GM21786 (cell line): ENCODE data around the gene FGF5.
"Not testable (repeated sequence)": the region's sequence is repeated elsewhere in the genome, so short reads cannot be mapped to it uniquely, and the experiment has no call there.

Experiments used
- ATAC-seq: cut with Tn5 transposase; IDR thresholded peaks from one replicate; pipeline ENCODE4 v1.9.1; 2021; ENCODE audit not compliant: unreplicated experiment

FGF5 gene, protein sequence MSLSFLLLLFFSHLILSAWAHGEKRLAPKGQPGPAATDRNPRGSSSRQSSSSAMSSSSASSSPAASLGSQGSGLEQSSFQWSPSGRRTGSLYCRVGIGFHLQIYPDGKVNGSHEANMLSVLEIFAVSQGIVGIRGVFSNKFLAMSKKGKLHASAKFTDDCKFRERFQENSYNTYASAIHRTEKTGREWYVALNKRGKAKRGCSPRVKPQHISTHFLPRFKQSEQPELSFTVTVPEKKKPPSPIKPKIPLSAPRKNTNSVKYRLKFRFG

DNA sequence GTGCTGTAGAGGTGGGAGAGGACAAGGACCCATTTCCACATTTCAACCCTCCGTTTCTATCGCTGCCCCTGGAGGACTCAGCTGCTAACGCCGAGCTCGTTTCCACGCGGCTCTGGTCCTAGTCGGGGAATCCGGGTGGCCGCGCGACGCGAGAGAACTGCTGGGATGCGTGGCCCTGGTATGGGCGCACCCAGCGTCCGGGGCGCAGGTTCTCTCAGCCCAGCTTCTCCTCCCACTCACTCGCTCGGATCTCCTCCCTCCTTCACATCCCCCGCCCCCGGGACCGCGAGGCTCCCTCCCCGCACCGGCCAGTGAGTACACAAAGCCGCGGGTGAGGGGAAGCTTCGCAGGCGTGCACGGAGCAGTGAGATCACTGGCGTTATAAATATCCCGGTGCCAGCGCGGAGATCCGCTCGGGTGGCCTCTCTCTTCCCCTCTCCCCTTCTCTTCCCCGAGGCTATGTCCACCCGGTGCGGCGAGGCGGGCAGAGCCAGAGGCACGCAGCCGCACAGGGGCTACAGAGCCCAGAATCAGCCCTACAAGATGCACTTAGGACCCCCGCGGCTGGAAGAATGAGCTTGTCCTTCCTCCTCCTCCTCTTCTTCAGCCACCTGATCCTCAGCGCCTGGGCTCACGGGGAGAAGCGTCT is at the start of gene FGF5:
Gene FGF5 (plus strand): TSS at position 412 of the 649 bp plus-strand sequence. CDS start 161 bp downstream, at position 573.
- ATAC-seq: no peak

DNA sequence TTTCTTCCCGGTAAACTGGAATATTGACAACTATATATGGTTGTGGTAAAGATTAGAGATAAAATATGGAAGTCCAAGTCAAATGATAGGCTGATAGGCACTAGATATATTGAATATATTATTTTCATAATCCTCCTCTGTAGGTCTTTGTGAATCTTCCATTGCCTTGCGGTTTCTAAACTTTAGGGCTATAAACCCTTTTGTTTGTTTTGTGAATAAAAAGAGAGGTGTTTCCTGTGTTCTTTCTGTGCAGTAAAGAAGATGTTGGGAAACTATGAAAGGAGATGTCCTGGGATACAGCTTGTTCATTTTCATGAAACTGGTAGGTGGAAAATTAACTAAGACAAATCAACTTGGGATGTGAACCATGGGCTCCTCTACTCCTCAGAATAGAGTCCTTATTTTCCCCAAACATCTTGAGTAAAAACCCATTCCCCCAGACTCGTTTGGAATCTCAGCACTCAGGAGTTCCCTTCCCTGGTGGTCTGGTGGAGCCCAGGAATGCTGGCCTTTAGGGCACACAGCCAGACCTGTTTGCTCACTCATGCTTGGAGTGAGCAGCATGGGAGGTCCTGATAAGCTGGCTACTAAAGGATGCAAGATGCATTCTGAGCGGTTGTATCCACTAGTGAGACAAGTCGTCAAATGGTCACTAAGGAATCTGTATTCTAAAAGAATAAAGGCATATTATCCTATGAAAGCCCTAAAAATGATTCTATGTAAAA is 47.0 kb upstream of the FGF5 start:
- ATAC-seq: no peak

DNA sequence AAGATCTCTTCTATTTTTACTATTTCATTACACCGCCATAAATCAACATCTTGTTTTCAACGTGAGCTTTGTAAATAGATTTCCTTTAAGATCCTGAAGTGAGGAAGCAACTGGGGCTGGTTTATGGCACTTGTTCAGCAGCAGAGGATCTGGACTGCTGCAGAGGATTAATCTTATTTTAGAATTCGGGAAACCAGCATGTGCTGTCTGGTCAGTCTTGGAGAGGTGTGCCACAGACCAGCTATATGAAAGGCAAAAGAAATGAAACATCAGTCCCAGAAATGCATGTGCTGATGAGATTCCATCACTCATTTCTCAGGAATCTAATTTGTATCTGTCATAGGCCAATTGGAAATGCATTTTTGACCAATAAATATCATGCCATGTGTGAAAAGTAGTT is 45.8 kb upstream of the FGF5 start:
- no peak for ATAC-seq

DNA sequence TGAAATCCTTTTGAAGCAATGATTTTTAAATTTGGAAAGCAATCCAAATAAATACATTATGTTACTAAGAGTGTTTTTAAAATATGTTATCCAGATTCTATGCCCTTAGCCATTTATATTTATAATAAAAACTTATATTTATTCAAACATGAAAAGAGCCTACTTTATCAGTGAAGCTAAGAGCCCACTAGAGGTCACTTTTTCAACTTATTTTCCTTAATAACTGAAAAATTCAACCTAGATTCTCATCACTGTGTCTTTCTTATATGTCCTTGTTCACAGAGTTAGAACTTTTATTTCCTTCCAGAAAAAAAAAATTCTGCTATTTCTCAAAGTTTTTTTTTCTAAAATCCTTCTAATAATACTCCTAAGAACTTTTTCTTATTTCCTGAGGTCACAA is 45.3 kb upstream of the FGF5 start:
- no peak for ATAC-seq

DNA sequence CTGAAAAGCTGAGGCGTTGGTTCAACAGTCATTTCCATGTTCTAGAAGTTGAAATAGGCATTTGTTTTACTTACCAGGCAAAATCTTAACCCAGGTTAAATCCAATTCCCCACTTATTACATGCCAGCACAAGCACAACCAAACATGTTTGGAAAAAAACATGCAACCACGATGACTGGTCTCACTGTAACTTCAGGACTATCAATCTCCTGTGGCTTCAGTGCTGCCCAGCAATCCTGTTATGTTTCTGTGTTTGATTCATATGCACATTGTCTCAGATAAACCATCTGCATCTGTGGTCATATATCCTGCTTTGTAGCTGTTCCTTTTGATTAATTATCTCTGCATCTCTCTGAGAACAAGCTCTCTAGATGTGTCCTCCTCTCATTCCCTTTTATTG is 40.9 kb upstream of the FGF5 start:
- ATAC-seq: no peak

DNA sequence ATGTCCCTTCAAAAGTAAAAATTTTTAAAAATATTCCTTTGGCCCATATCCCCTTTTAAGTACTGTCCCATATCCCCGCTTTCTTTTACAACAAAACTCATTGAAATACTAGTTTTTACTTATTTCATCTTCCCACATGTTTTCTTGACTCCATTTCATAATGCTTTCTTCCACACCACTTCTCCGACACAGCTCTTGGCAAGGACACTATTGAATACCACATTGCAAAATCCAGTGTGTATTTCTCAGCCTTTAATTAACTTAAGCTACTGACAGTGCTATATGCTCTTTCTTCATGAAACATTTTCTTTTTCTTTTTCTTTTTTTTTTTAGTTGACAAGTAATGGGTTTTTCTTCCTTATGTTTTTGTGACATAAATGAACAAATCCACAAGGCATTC is 40.4 kb upstream of the FGF5 start:
- ATAC-seq: no peak

DNA sequence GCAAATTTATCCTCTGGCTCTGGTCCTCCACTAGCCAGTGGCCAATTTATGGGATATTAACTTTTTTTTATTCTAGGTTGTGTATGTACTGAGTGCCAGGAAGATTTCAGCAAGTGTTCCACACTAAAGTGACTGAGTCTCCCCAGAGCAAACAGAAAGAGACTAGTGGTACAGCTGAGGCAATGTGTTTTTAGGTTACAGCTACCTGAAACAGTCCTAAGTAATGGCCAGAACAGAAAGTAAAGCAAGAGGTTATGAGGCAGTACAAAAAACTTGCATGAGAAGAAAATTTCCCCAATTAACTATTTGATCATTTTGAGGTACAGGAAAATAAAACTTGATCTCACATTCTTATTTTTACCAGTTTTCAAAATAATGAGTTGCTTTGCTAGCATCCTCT is 38.0 kb upstream of the FGF5 start:
- ATAC-seq: no peak

DNA sequence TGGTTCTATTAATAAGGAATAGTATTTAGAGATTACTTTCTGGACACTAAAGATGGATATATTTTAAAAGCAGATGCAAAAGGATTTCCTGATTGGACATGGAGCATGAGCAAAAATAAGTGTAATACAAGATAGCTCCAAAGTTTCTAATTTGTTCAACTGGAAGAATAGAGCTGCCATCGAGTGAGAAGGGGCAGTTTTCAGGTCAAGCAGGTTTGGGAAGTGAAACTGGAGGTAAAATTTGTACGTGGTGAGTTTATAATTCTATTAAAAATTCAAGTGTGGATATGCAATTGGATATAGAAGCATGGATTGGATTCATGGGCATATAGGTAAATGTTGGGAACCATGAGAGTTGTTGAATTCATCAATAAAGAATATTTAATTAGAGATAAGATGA is 37.3 kb upstream of the FGF5 start:
- ATAC-seq: no peak

DNA sequence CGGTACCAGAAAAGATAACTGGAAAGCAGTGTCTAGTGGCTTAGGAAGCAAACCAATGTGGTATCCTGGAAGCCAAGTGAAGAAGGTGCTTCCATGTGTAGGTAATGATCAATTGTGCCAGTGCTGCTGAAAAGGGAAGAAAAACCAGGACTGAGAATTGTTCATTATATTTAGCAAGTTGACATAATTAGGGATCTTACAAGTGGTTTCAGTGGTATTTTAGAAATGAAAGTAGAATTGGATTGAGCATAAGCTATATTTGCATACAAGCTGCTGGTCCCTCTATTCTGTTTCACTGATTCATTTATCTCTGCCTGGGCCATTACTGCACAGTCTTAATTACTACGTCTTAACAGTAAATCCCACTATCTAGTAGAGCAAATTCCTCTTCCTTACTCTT is 36.9 kb upstream of the FGF5 start:
- ATAC-seq: peak; percentile 68

DNA sequence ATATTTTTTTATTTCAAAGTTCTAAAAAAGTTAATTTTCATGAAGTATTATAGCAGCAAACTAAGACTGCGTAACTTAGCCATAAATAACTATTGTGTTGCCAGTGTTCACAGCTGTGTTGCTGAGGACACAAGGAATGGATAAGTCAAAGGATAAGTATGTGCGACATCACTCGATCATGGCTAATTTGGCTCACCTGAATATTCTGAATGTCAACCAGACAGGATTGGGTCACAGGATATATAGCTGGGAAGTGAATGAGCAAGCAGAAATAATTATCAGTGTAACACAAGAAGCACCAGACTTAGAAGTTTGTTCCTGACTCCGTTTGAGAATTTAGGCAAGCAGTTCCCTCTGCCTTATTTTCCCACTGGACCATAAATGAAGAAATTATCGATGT is 35.3 kb upstream of the FGF5 start:
- ATAC-seq: no peak

DNA sequence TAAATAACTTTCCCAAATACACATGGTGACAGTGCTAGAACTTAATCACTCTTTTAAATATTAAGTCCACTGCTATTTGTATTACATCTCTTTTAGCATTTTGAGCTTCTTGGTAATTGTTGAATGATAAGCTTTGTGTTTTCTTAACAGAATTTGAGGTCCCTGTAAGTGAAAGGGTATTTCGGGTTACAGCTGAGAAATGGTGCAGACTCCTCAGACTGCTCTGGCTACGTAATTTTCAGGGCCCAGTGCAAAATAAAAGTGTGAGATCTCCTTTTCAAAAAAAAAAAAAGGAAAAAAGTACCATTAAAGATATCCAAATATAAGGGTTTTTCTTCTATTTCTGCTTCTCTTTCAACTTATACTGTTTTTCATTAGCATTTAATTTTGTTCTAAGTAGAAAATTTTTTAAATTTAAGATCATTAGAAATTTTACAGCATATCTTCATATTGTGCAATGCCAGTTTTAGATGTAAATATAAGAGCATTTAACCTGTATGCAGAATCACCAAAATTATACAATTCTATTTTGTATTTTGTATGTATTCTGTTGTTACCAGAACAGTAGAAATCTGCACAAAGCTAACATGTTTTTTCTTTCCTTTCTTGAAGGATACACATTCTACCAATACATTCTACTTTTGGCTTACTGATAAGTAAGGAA is 33.6 kb upstream of the FGF5 start:
- no peak for ATAC-seq

DNA sequence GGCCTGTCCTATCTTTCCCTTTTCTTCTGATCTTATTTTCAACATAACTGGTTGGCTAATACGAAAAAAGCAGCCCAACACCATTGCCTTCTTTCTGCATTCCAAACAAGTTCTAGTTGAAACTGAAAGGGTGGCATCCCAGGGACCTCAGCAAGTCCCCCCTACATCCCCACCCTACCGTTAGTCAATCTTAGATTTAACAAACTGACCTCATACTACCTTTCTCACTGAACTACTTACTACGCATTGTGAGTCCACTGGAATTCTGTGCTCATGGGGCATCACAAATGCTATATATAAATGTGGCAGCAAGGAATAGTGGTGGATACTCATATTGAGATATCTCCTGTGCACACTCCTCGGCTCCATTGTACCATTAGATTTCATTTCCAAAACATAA is 33.1 kb upstream of the FGF5 start:
- no peak for ATAC-seq

DNA sequence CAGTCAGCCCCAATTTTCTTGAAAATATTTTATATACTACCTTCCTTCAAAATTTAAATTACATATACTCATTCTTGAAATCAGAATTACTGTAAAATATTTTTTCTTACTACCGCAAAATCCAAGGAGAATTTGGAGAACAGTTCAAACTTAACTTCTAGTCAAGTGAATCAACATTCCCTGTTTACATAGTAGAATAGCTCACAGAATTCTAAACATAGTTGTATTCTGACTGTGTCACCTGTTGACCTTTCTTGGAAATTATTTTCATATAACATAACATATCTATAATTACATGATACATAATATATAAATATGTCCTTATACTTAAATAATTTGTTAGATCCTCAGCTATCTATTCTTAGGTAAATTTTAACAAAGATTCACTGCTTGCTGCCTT is 31.0 kb upstream of the FGF5 start:
- no peak for ATAC-seq

DNA sequence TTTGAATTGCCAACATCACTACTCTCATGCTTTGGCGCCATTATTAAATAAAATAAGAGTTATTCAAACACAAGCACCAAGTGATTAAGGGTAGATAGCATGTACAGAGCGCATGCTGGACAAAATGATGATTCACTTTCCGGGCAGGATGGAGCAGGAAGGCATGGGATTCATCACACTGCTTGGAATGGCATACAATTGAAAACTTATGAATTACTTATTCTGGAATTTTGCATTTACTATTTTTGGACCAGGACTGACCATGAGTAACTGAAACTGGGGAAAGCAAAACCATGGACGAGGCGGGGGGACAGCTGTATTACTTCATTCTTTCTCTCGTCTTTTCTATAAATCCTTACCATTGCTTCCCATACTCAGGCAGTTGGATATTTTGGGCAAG is 28.5 kb upstream of the FGF5 start:
- ATAC-seq: no peak

DNA sequence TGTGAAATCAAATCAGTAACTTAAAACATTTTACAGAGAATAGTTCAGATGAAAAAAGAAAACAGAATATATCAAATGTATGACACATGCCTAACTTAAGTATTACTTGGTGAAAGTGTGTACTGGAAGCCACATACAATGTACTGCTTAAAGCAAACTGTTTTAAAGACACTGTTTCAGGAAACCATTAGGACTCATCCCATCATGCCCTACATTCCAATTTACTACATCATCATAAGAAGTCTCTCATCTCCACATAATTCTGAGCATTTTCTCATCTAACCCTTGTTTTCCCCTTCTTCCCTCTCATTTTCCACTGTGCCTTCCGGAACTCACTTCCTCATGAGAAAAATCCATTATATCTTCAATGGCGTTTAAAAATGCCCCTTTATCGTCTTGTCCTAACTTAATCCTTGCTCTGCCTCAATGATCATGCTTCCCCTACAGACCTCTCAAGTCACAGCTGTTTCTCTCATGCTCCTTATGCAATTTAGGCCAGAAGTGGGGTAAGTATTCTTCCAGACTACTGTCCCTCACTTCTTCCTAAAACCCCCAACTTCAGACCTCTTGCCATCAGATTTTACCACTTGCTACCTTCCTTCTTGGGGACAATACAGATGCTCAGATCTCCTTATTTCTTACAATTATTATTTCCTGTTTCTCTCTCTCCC is 26.8 kb upstream of the FGF5 start:
- no peak for ATAC-seq

DNA sequence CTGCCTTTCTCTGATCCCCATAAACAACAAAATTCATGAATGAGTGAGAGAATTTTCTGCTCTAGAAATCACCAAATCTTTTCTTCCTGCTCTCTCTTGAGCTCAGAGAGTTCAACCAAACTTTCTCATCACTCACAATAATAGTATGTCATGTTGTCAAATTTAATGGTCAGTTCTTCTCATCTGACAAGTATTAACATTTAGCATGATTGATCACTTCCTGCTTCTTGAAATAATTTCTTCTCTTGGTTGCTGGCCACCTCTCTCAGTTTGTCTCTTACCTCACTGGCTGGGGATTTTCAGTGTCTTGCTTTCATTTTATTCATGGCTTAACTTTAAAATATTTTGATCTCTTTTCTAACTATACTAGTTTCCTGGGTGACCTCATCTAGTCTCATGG is 25.5 kb upstream of the FGF5 start:
- ATAC-seq: no peak

DNA sequence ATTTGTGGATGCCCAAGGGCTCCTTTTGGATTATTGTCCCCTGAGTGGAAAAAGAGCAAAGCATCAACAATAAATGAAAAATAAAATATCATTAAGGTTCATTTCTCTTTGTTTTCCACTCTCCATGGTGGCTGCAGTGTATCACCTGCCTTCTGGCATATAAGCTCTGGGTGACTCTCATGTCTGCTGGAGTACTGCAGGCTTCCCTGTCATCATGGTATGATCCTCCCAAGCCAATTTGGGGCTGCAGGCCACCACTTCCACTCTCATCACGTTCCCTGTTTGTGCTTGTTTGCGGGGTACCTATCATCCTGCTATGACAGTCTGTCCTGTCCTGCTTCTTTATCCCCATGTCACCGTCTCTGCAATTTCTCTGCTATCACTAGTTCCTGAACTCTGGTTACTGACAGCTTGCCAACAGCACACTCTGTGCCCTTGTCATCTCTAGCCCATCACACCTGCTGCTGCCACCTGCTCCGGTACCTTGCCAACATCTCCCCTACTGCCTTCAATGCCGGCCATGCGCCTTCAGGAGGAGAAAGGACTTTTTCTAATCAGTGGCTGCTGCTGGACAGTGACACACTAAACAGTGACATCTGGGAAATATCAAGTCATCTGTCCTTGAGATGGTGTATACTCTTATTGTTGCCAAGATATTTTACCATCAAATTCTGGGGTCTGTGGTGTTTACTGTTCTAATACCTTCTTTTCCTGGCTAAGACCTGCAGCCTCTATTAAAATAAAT is 23.0 kb upstream of the FGF5 start:
- ATAC-seq: no peak

DNA sequence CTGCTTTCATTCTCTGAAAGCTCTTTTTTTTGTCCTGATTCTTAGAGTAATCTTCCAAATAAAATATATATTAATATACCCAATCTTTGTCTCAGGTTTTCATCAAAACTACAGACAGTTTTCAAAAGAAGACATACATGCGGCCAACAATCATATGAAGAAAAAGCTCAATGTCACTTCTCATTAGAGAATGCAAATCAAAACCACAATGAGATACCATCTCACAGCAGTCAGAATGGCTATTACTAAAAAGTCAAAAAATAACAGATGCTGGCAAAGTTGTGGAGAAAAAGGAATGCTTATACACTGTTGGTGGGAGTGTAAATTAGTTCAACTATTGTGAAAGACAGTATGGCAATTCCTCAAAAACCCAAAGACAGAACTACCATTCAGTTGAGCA is 19.0 kb upstream of the FGF5 start:
- ATAC-seq: not testable (repeated sequence)

DNA sequence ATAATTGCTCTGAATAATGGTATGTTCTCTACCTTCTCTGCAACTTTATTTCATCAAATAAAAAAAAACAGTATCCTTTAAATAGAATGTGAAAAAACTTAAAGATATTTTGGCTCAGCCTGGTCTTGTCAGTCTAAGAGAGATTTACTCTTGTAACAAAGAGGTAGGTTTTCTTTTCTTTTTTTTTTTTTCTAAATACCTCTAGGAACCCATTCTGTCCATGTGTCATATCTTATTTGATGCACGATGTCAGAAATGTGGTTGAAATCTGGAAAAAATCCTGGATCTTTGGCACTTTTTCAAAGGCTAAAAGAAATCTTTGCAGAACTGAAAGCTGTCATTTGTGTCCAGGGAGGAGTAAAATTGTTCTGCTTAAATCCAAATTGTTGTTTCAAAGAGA is 17.3 kb upstream of the FGF5 start:
- no peak for ATAC-seq

DNA sequence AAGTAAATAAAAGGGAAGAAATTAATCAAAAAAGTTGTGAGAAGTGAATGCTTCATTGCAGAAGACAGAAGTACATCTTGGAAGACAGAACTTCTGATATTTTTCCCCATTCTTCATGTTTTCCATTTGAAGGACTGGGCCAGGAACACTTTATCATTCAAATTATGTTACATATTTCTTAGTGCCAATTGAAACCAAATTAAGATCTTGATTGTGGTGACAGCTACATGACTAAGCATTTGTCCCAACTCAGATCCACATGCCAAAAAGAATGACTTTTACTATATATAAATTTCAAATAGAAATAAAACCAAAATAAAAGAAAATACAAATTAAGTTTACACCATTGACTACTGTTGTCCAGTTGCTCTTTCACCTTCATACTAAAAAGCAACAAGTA is 14.0 kb upstream of the FGF5 start:
- ATAC-seq: no peak

DNA sequence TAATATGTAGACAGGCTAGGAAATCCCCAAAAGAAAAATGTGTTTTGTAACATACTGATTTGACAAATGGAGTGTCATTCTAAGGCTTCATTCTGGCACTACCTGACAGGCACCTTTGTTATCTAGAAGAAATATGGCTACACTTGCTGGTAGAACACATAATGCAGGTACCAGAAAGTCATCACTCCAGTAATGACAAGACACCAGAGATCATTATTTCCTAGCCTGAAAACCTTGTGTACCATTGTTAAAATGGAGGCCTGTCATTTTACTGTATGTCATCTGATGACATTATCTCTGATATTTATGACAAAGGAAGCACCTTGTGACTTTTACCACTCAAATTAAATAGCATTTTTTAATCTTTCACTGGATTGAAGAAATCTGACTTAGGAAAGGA is 13.5 kb upstream of the FGF5 start:
- no peak for ATAC-seq
